Measurements from ENCODE around the gene GLRA3.
"Not testable (repeated sequence)": the region's sequence is repeated elsewhere in the genome, so short reads cannot be mapped to it uniquely, and the experiment has no call there.

GLRA3 gene

DNA sequence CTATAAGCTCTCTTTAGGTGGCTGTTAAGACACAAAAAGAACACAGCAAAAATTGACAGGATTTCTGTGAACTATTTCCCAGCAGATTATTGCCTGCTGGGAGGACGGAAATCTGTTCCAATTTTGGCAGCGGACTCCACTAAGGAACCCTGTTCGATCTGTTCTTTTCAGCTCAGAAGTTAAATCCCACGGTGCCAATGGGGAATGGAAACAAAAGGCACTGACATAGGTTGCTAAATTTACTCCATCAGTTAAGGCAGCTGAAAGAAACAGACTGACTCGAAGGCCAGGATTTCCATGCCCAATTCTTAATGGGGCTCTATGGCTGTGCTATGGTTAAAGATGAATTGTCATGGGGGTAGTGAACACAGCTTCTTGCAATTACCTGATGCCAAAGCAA lies 180.2 kb downstream of the GLRA3 start:
- DNase-seq: no peak

DNA sequence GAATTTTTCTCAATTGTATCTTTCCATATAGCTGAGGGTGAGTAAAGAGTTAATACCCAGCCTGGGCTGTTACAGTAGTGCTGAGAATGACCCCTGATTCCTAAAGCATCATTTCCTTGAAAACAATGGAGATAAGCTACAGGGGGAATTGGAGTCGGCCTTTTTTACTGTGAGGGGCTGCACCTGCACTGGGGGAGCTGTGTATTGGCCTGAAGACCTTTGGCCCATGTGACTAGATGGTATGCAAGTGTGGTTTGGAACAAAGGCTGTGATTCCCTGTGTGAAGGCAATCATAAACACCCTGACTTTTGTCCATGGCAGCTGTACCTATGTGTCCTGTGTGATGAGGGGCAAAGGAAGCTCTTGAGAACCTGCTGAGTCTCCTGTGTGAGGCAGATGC lies 182.7 kb downstream of the GLRA3 start:
- no peak for DNase-seq

DNA sequence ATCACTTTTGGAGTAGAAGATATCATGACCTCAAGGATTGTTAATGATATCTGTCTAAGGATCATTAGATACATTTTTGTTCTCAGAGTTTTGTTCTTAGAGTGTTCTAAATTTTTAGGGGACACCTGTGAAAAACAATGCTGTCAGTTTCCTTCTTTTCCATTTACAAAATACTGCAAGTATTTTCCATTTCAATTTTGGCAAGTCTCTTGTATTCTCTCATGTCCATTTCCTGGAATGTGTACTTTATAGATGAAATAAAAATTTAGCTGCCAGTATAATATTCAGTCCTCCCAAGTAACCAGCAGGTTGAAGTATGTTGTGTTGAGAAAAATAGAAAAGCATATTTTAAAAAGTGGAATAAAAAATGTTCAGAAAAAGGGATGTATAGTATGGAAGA lies 188.9 kb downstream of the GLRA3 start:
- DNase-seq: no peak

GRCh38 chr4:174635732-174636131 lies 193.3 kb downstream of the GLRA3 start:
- no peak for DNase-seq

- DNase-seq: no peak
Observed at GRCh38 chr4:174633399-174633798, 195.6 kb downstream of the GLRA3 start.

DNA sequence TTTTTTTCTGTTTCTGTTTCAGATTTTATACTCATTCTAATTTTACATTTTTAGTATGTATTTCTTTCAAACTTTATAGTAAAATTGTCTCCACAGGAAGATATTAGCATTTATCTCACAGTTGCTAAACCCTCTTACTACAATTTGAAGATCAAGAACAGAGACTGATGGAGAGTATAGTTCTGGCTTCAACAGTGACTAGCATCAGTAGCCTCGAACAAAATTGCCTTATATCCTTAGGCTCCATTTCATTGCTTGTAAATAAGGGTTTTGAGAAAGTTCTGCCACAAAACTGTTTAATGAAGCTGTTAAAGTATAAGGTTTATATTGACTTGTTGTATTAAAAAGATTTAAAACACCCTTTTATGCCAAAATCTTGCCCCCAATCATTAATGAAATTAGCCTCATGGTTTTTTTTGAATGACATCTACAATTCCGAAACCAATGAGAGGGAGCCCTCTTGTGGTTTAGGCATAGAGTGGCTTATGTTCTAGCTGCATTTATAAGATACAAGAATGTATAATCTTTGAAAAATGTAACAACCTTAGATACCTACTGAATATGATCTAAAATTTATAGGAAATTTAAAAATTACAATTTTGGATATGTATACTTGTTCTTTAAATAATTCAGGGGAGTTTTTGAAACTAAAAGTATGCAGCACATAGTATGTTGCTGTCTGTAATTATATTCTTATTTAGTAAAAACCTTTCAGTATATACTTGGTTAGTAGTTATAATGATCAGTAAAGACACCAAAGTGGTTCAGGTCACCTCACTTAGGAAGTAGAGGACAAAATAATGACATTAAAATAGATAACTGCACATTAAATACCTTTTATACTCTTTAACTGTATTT lies 196.9 kb downstream of the GLRA3 start:
- no peak for DNase-seq

DNA sequence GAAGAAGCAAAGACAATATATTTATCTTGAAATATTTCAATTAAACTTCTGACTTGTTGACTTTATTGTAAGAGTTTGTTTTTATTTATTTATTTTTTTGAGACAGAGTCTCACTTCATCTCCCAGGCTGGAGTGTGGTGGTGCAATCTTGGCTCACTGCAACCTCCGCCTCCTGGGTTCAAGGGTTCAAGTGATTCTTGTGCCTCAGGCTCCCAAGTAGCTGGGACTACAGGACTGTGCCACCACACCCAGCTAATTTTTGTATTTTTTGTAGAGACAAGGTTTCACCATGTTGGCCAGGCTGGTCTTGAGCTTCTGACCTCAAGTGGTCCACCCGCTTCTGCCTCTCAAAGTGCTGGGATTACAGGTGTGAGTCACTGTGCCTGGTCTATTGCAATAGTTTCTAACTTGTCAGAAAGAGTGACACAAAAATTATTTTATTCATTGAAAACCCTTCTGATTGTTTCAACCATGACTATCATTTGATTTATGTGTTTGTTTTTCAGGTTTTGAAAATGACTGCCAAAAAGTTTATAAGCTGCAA lies 199.1 kb downstream of the GLRA3 start:
- DNase-seq: not testable (repeated sequence)

GRCh38 chr4:174629265-174629664 lies 199.8 kb downstream of the GLRA3 start:
- DNase-seq: no peak

DNA sequence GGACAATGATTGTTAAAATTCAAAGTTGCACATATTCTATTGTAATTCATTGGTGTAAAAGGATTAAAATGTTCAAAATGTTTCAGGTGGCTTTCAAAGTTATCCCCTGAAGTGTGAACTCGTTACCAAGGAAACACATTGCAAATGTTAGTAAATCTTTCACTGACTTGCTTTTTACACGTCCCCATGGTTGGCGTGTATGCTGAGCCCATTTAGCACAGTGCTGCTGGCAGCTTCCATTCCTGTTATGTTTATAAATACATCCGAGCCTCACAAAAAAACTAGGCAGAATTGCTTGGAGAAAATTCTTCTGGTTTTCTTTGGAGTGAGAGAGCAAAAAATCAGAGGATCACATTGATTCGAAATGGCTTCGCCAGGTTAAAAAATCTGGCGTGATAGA lies 200.9 kb downstream of the GLRA3 start:
- no peak for DNase-seq

DNA sequence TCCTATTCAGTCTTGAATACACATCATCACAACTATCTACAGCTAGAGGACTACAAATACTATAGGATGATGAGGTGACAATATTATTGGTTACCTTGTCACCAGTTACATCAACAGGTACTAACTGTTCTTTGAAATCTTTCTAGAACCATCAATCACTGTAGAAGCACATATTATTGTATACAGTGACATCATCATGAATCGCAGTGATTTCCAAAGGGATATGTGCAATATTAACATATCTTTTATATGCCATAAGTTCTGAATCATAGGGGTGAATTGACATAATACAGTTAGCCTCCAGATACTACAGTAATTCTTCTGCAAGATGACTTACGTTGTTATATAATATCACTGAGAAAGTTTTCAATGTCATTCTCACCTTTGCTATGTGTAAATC lies 201.6 kb downstream of the GLRA3 start:
- DNase-seq: no peak

DNA sequence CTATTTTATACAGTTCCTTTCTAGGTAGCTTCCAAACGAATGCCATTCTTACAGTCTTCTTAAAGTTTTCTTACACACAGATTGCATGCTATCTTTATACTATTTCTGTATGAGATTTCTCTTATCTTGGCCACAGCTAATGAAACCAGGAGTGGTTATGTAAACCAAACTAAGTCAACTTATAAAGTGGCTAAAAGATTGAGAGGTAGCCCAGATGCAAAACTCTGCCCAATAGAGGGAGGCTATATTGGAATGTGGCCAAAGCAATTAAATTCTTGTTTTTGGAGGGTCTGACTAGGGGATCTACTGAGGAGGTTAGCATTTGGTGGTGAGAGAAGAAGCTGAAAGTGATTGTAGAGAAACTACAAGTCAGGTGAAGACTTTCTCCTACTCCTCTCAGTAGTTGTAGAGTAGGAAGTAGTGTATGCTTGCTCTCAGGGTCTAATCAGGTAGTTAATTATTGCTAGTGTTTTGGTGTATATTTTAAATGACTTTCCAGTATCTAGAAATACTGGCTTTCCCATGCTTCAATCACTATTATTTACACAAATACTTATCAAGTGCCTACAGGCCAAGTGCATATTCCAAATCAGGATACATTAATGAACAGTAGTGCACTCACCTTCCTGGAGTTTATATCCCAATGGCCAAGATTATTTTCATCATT lies 202.6 kb downstream of the GLRA3 start:
- DNase-seq: no peak

DNA sequence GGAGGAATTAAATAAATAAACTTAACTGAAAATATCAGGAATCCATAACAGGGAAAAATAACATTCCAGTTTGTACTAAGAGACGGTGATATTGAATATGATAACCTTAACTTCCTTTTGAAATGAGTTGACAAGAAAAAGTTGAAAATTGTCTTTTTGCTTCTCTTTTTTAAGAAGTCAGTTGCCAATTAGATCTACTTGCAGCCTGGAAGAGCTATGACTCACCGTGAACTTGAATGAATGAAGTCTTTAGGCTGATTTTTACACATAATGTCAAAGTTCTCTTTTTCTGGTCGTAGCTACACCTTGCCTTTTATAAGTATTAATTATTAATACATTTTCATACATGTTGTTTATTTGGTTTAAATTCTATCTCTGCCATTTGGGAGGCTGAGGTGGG lies 212.4 kb downstream of the GLRA3 start:
- no peak for DNase-seq

DNA sequence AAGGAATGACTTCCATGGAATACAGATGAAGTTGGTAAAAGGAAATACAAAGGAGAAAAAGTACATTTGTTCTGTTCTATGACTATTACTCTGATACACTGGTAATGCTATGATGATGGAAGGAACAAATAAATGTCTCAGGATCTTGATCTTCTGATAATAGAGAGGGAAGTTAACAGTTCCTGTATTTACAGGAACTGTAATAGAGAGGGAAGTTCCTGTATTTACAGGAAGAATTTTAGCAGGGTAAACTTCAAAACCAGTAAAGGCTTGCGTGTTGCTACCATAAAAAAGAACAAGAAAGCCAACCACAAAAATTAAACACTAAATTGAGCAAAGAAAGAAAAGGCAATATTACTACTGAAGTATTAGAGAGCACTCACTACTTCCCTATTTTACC lies 215.1 kb downstream of the GLRA3 start:
- DNase-seq: no peak

DNA sequence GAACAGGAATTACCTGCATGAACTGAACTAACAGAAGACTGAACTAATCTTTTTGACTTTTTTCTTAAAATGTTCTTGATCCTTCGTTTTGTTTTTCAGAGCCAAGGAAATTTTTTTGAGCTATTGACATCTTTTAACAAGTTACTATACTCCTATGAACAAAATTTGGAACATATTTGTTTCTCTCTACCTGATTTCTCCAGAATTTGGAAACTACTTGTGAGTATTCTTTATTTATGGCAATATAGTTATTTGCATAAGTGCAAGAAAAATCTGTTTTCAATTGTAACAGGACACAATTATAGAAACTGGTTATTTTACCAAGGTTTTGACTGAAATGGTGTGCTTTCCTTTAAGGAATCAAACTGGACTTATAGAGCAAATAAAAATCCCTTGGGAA lies 217.3 kb downstream of the GLRA3 start:
- no peak for DNase-seq

DNA sequence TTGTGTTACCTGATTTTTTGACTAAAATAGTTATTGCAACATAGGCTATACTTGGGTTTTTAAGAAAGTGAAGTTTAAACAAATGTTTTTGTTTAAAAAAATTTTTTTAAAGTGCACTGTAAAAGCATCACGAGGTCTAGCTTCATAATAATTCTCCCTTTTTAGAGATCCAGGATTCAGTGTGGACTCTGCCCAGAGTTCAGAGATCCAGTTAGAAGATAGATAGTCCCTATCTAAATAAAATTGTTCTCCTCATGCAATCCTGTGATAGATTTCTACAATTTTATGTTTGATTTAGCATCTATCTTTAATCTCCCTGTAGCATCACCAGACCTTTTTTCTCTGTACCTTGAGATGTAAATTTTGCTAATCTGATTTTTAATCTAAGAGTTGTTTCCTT lies 221.3 kb downstream of the GLRA3 start:
- DNase-seq: no peak

DNA sequence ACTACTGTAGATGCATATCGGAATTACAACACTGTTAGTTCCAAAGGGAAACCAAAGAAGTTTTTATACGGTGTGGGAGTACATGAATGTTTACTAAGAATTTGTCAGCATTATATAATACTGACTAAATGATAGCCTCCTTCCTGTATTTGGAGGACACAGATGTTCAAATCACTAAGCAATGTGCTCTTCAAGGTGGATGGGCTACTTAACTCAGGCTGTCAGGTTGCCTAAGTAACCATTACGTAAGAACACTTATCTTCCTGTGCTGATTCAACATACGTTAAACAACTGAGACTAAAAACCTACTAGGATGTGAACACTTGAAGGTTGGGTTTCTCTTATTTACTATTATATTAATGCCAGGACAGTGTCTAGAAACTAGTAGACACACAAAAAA lies 224.8 kb downstream of the GLRA3 start:
- DNase-seq: no peak

GRCh38 chr4:174600391-174600790 lies 228.7 kb downstream of the GLRA3 start:
- no peak for DNase-seq

GRCh38 chr4:174598800-174599199 lies 230.2 kb downstream of the GLRA3 start:
- DNase-seq: no peak

GRCh38 chr4:174596513-174596912 lies 232.5 kb downstream of the GLRA3 start:
- DNase-seq: no peak

GRCh38 chr4:174595141-174595929 lies 233.7 kb downstream of the GLRA3 start:
- DNase-seq: no peak

DNA sequence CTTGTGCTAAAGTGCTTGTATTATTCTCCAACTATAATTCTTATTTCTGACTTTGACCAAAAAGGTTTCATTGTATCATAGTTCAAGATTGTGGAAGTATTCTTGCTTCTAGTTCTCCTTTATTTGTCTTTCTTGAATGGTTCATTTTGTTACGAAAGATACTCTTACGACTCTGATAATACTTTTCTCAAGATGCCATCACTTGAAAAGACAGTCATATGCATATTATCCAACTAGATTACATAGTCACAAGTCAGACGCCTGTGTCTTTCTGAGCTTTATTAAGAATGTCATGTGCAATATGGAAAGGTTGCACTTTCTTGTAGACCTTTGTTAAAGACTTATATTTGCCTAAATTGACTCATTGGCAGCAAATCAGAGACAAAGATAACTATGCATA lies 235.3 kb downstream of the GLRA3 start:
- no peak for DNase-seq

DNA sequence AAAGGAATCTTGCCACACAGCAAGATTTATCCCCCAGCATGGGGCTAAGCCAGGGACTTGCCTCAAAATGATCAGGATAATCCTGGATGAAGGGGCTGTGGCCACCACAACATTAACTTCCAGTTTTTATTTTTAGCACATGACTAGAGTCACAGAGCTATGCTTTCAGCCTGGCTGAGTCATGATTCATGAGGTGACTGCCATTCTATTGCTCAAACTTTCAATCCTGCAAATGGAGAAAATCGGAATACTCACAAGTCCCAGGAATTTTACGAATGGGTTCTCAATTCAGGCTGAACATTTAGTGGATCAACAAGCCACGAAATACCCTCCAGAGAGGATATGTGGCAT lies 236.1 kb downstream of the GLRA3 start:
- no peak for DNase-seq

DNA sequence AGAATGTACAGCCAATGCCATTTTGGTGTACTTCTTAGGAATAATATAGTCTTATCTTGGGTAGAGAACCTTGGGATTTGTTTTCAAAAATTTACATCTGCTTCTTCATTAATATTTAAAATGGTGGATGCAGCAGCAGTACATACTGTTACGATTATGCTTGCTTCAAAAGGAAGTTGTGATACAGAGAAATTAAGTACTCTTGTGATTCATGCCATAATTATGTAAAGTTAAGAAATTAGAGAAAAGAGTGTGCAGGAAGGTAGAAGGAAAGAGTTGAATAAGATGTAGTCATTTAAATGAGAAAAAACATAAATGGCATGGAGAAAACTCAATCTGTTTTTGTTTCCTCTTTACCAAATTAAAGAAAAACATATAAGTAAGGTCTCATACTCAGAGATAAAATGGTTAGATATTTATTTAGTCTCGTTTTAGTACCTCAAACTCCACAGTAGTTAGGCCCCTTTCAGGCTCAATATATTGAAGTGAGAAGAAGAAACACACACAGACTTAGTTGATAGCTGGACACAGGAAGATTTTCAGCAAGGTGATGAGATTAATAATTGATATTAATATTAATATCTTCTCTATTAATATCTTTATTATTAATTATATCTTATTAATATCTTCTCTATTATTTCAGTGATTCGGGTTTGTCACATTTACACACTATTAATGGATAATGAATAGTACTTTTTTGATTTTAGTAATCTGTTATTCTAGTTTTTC lies 236.6 kb downstream of the GLRA3 start:
- no peak for DNase-seq
